Measurements from ENCODE around the gene EBI3. TPM values are rescaled to one million over a fixed set of nuclear protein-coding genes. Genes with fewer than 3 reads are reported as not detected.

EBI3 gene
- total RNA-seq, 1 experiment from 2014 or later: 1.2 TPM

- no peak for DNase-seq
- BruUV-seq (replicated peaks): no TSS peak
Observed at GRCh38 chr19:4264812-4265211, 35.5 kb downstream of the EBI3 start.

GRCh38 chr19:4266253-4267000, 37.1 kb downstream of the EBI3 start:
- Mint-ChIP-seq H3K4me3 (ENCODE audit: low read depth, unreplicated experiment) (no peak overlapping the region), H3K27ac (ENCODE audit: unreplicated experiment) (no peak overlapping the region)

More at GRCh38 chr19:4264812-4265211, 35.5 kb downstream of the EBI3 start:
- Mint-ChIP-seq H3K4me3 (ENCODE audit: low read depth, unreplicated experiment) (no peak overlapping the region), H3K4me1 (ENCODE audit: low read depth, unreplicated experiment) (no peaks in the 10 kb centered on the region), H3K9me3 (ENCODE audit: low read depth, unreplicated experiment) (no peaks in the 10 kb centered on the region), H3K27ac (ENCODE audit: unreplicated experiment) (no peak overlapping the region), H3K27me3 (ENCODE audit: unreplicated experiment) (no peaks in the 10 kb centered on the region), H3K36me3 (ENCODE audit: insufficient read depth, unreplicated experiment) (peaks cover 43% of the 10 kb centered on the region)
- intact Hi-C loops (cut with micrococcal nuclease; ENCODE audit: unreplicated experiment): no loop called here
- CTCF ChIA-PET: no interaction called here
- no peak for TF ChIP-seq CTCF (IDR thresholded peaks at IDR 0.05; ENCODE audit: unreplicated experiment)

GRCh38 chr19:4267101-4267900, 38.0 kb downstream of the EBI3 start:
- Mint-ChIP-seq H3K4me1 (ENCODE audit: low read depth, unreplicated experiment) (no peaks in the 10 kb centered on the region), H3K9me3 (ENCODE audit: low read depth, unreplicated experiment) (no peaks in the 10 kb centered on the region), H3K27me3 (ENCODE audit: unreplicated experiment) (no peaks in the 10 kb centered on the region), H3K36me3 (ENCODE audit: insufficient read depth, unreplicated experiment) (peaks cover 30% of the 10 kb centered on the region), H3K4me3 (ENCODE audit: low read depth, unreplicated experiment) (no peak overlapping the region), H3K27ac (ENCODE audit: unreplicated experiment) (no peak overlapping the region)
- BruUV-seq (replicated peaks): no TSS peak
- peak; percentile 57 for TF ChIP-seq CTCF (IDR thresholded peaks at IDR 0.05; ENCODE audit: unreplicated experiment)
- CTCF ChIA-PET: interaction anchor here (0.7 to 2.1 kb wide), 12 partner anchors 10 to 342 kb away, joined by 3 to 39 read pairs (median 3); partner anchors contain the start of genes CHAF1A, MPND, STAP2 and YJU2
- intact Hi-C loops (cut with micrococcal nuclease; ENCODE audit: unreplicated experiment): loop anchor here (2.0 kb wide), 1 partner anchor 86 kb away; no protein-coding TSS in a partner anchor
- DNase-seq: peak; percentile 55

More at GRCh38 chr19:4266253-4267000, 37.1 kb downstream of the EBI3 start:
- no peak for DNase-seq
- H3K9me3 Mint-ChIP-seq (ENCODE audit: low read depth, unreplicated experiment): no peaks in the 10 kb centered on the region
- no peaks in the 10 kb centered on the region for H3K4me1 Mint-ChIP-seq (ENCODE audit: low read depth, unreplicated experiment)
- peaks cover 38% of the 10 kb centered on the region for H3K36me3 Mint-ChIP-seq (ENCODE audit: insufficient read depth, unreplicated experiment)
- no peaks in the 10 kb centered on the region for H3K27me3 Mint-ChIP-seq (ENCODE audit: unreplicated experiment)
- no TSS peak for BruUV-seq (replicated peaks)
- TF ChIP-seq CTCF (IDR thresholded peaks at IDR 0.05; ENCODE audit: unreplicated experiment): no peak
- CTCF ChIA-PET: interaction anchor here (0.7 to 2.1 kb wide), 11 partner anchors 11 to 259 kb away, joined by 3 to 39 read pairs (median 4); partner anchors contain the start of genes CHAF1A, MPND, STAP2 and YJU2
- intact Hi-C loops (cut with micrococcal nuclease; ENCODE audit: unreplicated experiment): loop anchor here (2.0 kb wide), 1 partner anchor 86 kb away; no protein-coding TSS in a partner anchor
